ENCODE data around the gene TRPM5. TPM values are rescaled to one million over a fixed set of nuclear protein-coding genes. Genes with fewer than 3 reads are reported as not detected.
A peak's percentile ranks its signal among the peaks of the same experiment; 100 is the strongest.

The TRPM5 gene
- total RNA-seq, 2 donors from 2014 or later = 1.3 to 1.9 TPM

DNA sequence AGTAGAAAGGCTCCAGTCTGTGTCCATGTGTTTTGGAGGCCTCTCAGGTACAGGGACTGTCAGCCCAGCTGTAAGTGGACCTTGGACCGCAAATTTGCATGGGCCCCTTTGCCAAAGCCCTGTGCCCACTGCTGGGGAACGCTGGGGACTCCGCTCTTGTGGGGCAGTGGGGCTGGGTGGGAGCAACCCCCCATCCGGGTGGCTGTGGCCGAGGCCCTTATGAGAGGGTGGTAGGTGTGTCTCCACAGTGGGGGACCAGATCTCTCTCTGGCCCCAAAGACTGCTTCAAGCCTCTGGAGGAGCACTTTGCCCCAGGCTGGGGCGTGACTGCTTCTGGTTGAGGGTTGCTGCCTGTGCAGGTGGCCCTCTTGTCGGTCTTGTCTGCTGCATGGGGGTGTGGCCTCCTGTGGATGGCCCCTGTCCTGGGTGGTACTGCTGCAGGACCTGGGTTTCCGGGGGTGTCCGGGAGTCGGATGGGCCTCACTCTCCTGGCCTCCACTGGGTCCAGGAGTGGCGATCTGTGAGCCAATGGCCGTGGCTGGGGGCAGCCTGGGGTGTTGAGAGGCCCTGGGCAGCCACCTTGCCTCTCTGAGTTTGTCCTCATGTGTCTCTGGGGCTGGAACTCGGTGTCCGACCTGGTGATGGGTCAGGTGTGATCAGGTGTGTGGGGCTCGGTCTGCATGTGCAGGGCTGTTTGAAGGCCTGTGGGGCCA lies 16.4 kb upstream of the TRPM5 start:
- Histone ChIP-seq H3K4me3 (no peak overlapping the region), H3K36me3 (no peaks in the 10 kb centered on the region), H3K27ac (no peak overlapping the region), H3K4me1 (peaks cover 10% of the 10 kb centered on the region), H3K9me3 (no peaks in the 10 kb centered on the region), H3K9ac (ENCODE audit: low read depth in 2 of 2, low read length in 2 of 2) (peak overlapping the region in 1 of 2 donors; percentile 12), H3K27me3 (no peaks in the 10 kb centered on the region)
- intact Hi-C loops (cut with DNase I) = no loop called here
- peak; percentile 63 for DNase-seq
- TF ChIP-seq, protein P1, sequence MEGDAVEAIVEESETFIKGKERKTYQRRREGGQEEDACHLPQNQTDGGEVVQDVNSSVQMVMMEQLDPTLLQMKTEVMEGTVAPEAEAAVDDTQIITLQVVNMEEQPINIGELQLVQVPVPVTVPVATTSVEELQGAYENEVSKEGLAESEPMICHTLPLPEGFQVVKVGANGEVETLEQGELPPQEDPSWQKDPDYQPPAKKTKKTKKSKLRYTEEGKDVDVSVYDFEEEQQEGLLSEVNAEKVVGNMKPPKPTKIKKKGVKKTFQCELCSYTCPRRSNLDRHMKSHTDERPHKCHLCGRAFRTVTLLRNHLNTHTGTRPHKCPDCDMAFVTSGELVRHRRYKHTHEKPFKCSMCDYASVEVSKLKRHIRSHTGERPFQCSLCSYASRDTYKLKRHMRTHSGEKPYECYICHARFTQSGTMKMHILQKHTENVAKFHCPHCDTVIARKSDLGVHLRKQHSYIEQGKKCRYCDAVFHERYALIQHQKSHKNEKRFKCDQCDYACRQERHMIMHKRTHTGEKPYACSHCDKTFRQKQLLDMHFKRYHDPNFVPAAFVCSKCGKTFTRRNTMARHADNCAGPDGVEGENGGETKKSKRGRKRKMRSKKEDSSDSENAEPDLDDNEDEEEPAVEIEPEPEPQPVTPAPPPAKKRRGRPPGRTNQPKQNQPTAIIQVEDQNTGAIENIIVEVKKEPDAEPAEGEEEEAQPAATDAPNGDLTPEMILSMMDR (IDR thresholded peaks at IDR 0.05) = no peak

DNA sequence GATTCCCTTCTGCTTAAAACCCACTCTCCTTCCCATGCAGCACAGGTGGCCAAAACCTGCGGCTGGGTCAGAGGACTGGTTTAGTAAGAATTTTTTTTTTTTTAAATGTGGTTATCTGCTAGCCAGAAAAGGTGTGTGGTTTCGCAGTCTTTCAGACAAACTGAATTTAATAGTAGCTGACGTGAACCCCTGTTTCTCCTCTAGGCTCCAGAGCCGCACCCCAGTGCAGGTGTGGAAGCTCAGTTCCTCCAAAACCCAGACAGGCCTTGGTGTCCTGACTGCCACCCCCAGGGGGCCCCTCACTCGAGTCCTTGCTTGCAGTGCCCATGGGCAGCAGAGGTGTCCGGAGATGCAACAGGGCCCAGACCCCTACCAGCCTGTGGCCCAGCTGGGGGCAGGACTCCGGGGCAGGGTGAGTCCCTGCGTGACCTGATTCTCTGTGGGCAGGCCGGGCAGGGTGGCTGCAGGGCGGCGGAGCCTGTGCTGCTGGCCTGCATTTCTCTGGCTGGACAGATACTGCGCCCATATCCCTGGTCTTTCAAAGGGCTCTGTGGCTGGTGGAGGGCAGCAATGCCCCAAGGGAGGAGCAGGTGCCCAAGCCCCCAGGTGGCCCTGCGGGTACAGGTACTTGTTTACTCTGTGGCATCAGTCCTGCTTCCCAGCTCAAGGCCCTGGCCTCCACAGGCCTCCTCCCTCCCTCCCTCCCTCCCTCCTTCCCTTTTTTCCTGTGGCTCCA lies 15.7 kb upstream of the TRPM5 start:
- TF ChIP-seq, protein P1 (IDR thresholded peaks at IDR 0.05) = no peak
- H3K9ac ChIP-seq (ENCODE audit: low read depth in 2 of 2, low read length in 2 of 2) = peak overlapping the region; percentile 31 to 43
- peaks cover 10% of the 10 kb centered on the region for H3K4me1 ChIP-seq
- no peak overlapping the region for H3K4me3 ChIP-seq
- intact Hi-C loops (cut with DNase I) = no loop called here
- no peaks in the 10 kb centered on the region for H3K27me3 ChIP-seq
- no peak for DNase-seq
- H3K36me3 ChIP-seq = no peaks in the 10 kb centered on the region
- no peak overlapping the region for H3K27ac ChIP-seq
- no peaks in the 10 kb centered on the region for H3K9me3 ChIP-seq

DNA sequence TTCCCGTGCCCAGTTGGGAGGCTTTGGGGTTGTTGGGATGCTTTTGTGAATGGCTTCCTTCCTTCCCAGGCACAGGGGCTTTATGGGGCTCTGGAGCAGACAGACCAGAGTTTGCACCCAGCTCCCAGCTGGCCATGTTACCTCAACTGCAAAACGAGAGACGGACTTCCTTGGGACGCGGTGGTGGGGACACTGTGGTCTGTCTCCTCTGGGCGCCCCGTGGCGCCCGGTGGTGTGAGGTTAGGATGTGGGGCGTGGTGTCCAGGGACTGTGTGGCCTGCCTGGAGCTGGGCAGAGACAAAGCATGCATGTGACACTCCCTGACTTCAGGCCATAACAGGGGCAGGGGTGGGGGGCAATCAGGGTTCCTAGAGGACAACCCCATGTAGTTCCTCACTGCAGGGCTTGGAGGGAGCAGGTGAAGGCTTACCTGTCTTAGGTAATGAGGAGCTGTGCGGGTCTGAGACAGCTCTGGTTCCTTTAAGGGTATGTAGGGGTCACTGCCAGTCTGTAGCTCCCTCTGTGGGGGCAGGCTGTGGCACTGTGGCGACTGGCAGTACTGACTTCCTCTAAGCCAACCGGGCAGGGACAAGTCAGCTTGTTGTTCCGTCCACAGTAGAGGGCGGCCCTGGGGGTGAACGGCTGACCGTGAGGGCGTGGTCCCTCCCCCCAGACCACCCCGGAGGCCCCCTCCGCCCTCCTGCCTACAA lies 14.9 kb upstream of the TRPM5 start:
- no peaks in the 10 kb centered on the region for H3K27me3 ChIP-seq
- H3K4me1 ChIP-seq = peaks cover 10% of the 10 kb centered on the region
- no peak for DNase-seq
- no peak overlapping the region for H3K4me3 ChIP-seq
- H3K36me3 ChIP-seq = no peaks in the 10 kb centered on the region
- intact Hi-C loops (cut with DNase I) = no loop called here
- TF ChIP-seq, protein P1 (IDR thresholded peaks at IDR 0.05) = no peak
- H3K9ac ChIP-seq (ENCODE audit: low read depth in 2 of 2, low read length in 2 of 2) = peak overlapping the region in 1 of 2 donors; percentile 31
- no peaks in the 10 kb centered on the region for H3K9me3 ChIP-seq
- H3K27ac ChIP-seq = no peak overlapping the region

DNA sequence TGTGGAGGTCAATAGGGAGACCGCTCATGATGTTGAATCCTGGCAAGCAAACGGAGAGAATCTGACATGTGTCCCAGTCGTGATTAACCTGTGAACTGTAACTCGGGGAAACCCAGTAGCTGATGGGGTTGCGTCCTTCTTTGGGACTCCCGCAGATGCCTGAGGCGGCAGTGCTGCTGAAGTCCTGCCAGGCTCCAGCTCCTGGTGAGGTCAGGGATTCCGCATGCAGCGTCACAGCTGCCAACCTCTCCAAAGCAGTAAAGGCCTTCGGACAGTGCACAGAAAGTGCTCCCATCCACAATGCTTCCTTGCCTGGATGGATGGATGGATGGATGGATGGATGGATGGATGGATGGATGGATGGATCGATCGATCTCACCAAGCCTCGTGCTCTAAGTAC lies 14.0 kb upstream of the TRPM5 start:
- H3K36me3 ChIP-seq = no peaks in the 10 kb centered on the region
- peaks cover 4% of the 10 kb centered on the region for H3K4me1 ChIP-seq
- H3K27me3 ChIP-seq = no peaks in the 10 kb centered on the region
- no peak overlapping the region for H3K9ac ChIP-seq (ENCODE audit: low read depth in 2 of 2, low read length in 2 of 2)
- intact Hi-C loops (cut with DNase I) = no loop called here
- no peak overlapping the region for H3K27ac ChIP-seq
- no peak for DNase-seq
- TF ChIP-seq, protein P1 (IDR thresholded peaks at IDR 0.05) = no peak
- no peaks in the 10 kb centered on the region for H3K9me3 ChIP-seq
- no peak overlapping the region for H3K4me3 ChIP-seq

DNA sequence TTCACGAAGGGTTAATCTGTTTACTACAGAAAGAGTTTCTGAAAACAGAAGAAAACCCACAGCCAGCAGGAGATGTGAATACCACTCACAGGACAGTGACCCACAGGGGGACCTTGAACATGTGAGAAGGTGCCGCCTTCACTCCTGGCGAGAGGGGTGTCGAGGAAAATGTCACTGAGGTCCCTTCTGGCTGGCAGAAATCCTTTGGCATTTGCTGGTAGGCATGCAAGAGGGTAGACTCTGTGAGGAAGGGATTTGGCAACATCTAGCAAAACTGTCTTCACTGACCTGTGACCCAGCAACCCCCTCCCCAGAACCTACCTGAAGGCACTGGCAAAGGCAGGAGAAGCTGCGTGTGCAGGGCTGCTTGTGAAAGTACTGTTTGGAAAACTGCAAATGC lies 9.1 kb upstream of the TRPM5 start:
- DNase-seq = no peak
- Histone ChIP-seq H3K27me3 (no peaks in the 10 kb centered on the region), H3K4me1 (no peaks in the 10 kb centered on the region), H3K36me3 (no peaks in the 10 kb centered on the region), H3K27ac (no peak overlapping the region), H3K9ac (ENCODE audit: low read depth in 2 of 2, low read length in 2 of 2) (no peak overlapping the region), H3K4me3 (no peak overlapping the region), H3K9me3 (no peaks in the 10 kb centered on the region)
- TF ChIP-seq, protein P1 (IDR thresholded peaks at IDR 0.05) = no peak
- intact Hi-C loops (cut with DNase I) = no loop called here

All from colonic mucosa (tissue), 4 donors.